ENCODE data around the gene HLA-F. TPM values are rescaled to one million over a fixed set of nuclear protein-coding genes. Genes with fewer than 3 reads are reported as not detected.

The HLA-F gene
- total RNA-seq, 3 donors from 2014 or later (not counting 1 experiment from before 2014, with no cell fraction given): 1,031 to 1,621 (median 1,125) TPM

DNA sequence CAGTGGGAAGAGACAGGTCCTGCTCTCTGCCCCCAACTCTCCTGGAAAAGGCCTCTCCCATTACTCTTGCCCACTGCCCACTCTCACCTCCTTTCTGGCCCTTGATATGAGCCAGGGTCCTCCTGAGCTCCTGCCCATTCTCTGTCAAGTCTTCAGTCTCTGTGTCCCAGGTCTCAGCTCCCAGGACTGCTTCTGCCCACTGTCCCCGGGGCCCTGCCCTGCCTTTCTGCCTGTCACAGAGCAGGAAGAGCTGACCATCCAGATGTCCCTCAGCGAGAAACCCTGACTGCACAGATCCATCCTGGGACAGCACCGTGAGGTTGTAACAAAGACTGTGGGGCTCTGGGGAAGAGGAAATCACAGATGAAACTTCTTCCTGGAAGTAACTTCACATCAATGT lies 22.2 kb downstream of the HLA-F start:
- DNase-seq (no peak), ATAC-seq (no peak)
- H3K4me3 Mint-ChIP-seq: no peak overlapping the region
- TF ChIP-seq, protein P1, sequence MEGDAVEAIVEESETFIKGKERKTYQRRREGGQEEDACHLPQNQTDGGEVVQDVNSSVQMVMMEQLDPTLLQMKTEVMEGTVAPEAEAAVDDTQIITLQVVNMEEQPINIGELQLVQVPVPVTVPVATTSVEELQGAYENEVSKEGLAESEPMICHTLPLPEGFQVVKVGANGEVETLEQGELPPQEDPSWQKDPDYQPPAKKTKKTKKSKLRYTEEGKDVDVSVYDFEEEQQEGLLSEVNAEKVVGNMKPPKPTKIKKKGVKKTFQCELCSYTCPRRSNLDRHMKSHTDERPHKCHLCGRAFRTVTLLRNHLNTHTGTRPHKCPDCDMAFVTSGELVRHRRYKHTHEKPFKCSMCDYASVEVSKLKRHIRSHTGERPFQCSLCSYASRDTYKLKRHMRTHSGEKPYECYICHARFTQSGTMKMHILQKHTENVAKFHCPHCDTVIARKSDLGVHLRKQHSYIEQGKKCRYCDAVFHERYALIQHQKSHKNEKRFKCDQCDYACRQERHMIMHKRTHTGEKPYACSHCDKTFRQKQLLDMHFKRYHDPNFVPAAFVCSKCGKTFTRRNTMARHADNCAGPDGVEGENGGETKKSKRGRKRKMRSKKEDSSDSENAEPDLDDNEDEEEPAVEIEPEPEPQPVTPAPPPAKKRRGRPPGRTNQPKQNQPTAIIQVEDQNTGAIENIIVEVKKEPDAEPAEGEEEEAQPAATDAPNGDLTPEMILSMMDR (IDR thresholded peaks at IDR 0.05): no peak
- 77% methylated on average over 3 of the region's 3 CpGs for WGBS (ENCODE audit: insufficient coverage)
- H3K4me1 ChIP-seq (ENCODE audit: control insufficient read depth, insufficient read depth, low read length): peaks cover 22% of the 10 kb centered on the region
- H3K4me3 ChIP-seq (ENCODE audit: low read length): no peak overlapping the region
- H3K9me3 ChIP-seq (ENCODE audit: control insufficient read depth, insufficient read depth, low read length): no peaks in the 10 kb centered on the region
- H3K4me1 Mint-ChIP-seq: peaks cover 32 to 48% of the 10 kb centered on the region in 2 donors
- no peak overlapping the region for H3K27ac ChIP-seq (ENCODE audit: low read length)
- no peaks in the 10 kb centered on the region for H3K36me3 ChIP-seq (ENCODE audit: control insufficient read depth, insufficient read depth, low read length)
- H3K9me3 Mint-ChIP-seq: no peaks in the 10 kb centered on the region
- intact Hi-C loops (cut with micrococcal nuclease): no loop called here
- H3K27me3 ChIP-seq (ENCODE audit: control insufficient read depth, insufficient read depth, low read length): no peaks in the 10 kb centered on the region
- no peak overlapping the region for H3K27ac Mint-ChIP-seq
- no peaks in the 10 kb centered on the region for H3K27me3 Mint-ChIP-seq (ENCODE audit: low read depth in 2 of 2)
- no peaks in the 10 kb centered on the region for H3K36me3 Mint-ChIP-seq

GRCh38 chr6:29745855-29746449 lies 22.7 kb downstream of the HLA-F start:
- no peaks in the 10 kb centered on the region for H3K36me3 Mint-ChIP-seq
- peak overlapping the region; percentile 47 for H3K4me3 Mint-ChIP-seq

GRCh38 chr6:29746846-29747687 lies 23.8 kb downstream of the HLA-F start:
- H3K4me3 Mint-ChIP-seq: peak overlapping the region; percentile 72
- H3K27me3 Mint-ChIP-seq (ENCODE audit: low read depth in 2 of 2): no peaks in the 10 kb centered on the region
- Histone ChIP-seq H3K36me3 (ENCODE audit: control insufficient read depth, insufficient read depth, low read length) (no peaks in the 10 kb centered on the region), H3K4me3 (ENCODE audit: low read length) (no peak overlapping the region), H3K4me1 (ENCODE audit: control insufficient read depth, insufficient read depth, low read length) (peaks cover 25% of the 10 kb centered on the region), H3K27me3 (ENCODE audit: control insufficient read depth, insufficient read depth, low read length) (no peaks in the 10 kb centered on the region), H3K27ac (ENCODE audit: low read length) (no peak overlapping the region), H3K9me3 (ENCODE audit: control insufficient read depth, insufficient read depth, low read length) (no peaks in the 10 kb centered on the region)
- ATAC-seq: no peak
- intact Hi-C loops (cut with micrococcal nuclease): no loop called here
- peaks cover 40 to 64% of the 10 kb centered on the region in 2 donors for H3K4me1 Mint-ChIP-seq
- no peaks in the 10 kb centered on the region for H3K9me3 Mint-ChIP-seq
- no peak for DNase-seq
- TF ChIP-seq, protein P1 (IDR thresholded peaks at IDR 0.05): no peak
- WGBS (ENCODE audit: insufficient coverage): 85% methylated on average over 16 of the region's 16 CpGs
- peak overlapping the region in 1 of 2 donors; percentile 96 for H3K27ac Mint-ChIP-seq
- H3K36me3 Mint-ChIP-seq: no peaks in the 10 kb centered on the region

More at GRCh38 chr6:29745855-29746449, 22.7 kb downstream of the HLA-F start:
- no peaks in the 10 kb centered on the region for H3K36me3 ChIP-seq (ENCODE audit: control insufficient read depth, insufficient read depth, low read length)
- TF ChIP-seq, protein P1 (IDR thresholded peaks at IDR 0.05): no peak
- Mint-ChIP-seq H3K27me3 (ENCODE audit: low read depth in 2 of 2) (no peaks in the 10 kb centered on the region), H3K9me3 (no peaks in the 10 kb centered on the region), H3K27ac (no peak overlapping the region), H3K4me1 (peaks cover 34 to 52% of the 10 kb centered on the region in 2 donors)
- DNase-seq: no peak
- H3K27ac ChIP-seq (ENCODE audit: low read length): no peak overlapping the region
- H3K4me3 ChIP-seq (ENCODE audit: low read length): no peak overlapping the region
- no peak for ATAC-seq
- no peaks in the 10 kb centered on the region for H3K27me3 ChIP-seq (ENCODE audit: control insufficient read depth, insufficient read depth, low read length)
- intact Hi-C loops (cut with micrococcal nuclease): no loop called here
- no peaks in the 10 kb centered on the region for H3K9me3 ChIP-seq (ENCODE audit: control insufficient read depth, insufficient read depth, low read length)
- H3K4me1 ChIP-seq (ENCODE audit: control insufficient read depth, insufficient read depth, low read length): peaks cover 22% of the 10 kb centered on the region
- WGBS (ENCODE audit: insufficient coverage): 84% methylated on average over 4 of the region's 4 CpGs

Measured in natural killer cell (primary cell).